Measurements from ENCODE around the gene ASCL3. TPM values are rescaled to one million over a fixed set of nuclear protein-coding genes. Genes with fewer than 3 reads are reported as not detected.
A peak's percentile ranks its signal among the peaks of the same experiment; 100 is the strongest.

Gene ASCL3
- total RNA-seq, 2 donors from 2014 or later: not detected

DNA sequence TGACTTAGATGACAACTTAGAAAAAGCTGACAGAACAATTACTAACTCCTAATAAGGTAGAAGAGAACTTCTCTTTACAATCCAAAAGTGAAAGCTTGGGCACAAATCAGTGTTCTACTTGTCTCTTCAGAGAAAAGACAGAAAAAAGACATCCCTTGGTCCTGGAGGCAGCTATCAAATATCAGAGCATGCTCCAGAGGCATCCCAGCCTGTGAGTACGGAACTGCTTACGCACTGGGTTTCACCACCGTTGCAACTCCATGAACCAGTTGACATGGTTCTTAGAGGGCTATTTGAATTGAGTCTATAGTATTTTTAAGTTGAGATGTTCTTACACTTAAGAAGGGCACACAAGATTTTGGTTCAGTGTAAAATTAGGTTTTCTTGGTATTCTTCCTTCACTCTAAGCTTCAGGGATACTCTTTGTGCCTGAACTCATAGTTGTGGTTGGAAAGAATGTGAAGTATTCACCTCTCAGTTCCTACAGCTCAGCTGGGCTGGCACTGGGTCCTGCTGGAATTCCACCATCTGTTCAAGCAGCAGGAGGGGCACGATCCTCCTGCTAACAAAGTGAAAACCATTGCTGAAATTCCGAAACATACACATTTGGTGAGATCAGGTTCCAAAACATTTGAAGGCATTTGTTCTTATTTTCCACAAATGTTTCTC lies 25.5 kb downstream of the ASCL3 start:
- peak overlapping the region; percentile 54 for H3K4me3 ChIP-seq
- peaks cover 14 to 55% of the 10 kb centered on the region in 2 donors for H3K4me1 ChIP-seq (ENCODE audit: control insufficient read depth in 1 of 2, low read depth in 2 of 2)

DNA sequence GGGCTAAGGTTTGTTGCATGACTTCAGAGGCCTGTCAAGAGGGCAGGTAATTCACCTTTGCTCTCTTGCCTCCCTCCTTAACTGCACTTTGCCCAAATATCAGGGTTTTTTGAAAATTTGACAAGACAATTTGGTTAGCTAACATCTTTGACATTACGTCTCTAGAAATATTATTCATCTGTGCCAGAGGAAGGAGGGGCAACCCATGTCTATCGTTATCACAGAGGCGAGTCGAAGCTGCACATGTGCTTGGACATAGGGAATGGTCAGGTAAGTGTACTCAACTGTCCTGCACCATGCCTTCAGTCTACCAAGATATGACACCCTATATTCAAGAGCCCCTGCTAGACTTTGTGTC lies 28.2 kb downstream of the ASCL3 start:
- H3K4me1 ChIP-seq (ENCODE audit: control insufficient read depth in 1 of 2, low read depth in 2 of 2): peaks cover 19 to 59% of the 10 kb centered on the region in 2 donors
- H3K27ac ChIP-seq: peak overlapping the region; percentile 53 to 66
- H3K9me3 ChIP-seq: no peaks in the 10 kb centered on the region
- no peaks in the 10 kb centered on the region for H3K27me3 ChIP-seq (replicated peaks; ENCODE audit: insufficient read depth)
- no peak for DNase-seq (ENCODE audit: low spot score)
- TF ChIP-seq, protein P1, sequence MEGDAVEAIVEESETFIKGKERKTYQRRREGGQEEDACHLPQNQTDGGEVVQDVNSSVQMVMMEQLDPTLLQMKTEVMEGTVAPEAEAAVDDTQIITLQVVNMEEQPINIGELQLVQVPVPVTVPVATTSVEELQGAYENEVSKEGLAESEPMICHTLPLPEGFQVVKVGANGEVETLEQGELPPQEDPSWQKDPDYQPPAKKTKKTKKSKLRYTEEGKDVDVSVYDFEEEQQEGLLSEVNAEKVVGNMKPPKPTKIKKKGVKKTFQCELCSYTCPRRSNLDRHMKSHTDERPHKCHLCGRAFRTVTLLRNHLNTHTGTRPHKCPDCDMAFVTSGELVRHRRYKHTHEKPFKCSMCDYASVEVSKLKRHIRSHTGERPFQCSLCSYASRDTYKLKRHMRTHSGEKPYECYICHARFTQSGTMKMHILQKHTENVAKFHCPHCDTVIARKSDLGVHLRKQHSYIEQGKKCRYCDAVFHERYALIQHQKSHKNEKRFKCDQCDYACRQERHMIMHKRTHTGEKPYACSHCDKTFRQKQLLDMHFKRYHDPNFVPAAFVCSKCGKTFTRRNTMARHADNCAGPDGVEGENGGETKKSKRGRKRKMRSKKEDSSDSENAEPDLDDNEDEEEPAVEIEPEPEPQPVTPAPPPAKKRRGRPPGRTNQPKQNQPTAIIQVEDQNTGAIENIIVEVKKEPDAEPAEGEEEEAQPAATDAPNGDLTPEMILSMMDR (IDR thresholded peaks at IDR 0.05): no peak
- H3K4me3 ChIP-seq: peak overlapping the region; percentile 58
- H3K36me3 ChIP-seq: peaks cover 4% of the 10 kb centered on the region
- ATAC-seq (ENCODE audit: insufficient number of reproducible peaks, low FRiP score, low read depth): no peak

More for the DNA sequence above, 25.5 kb downstream of the ASCL3 start:
- DNase-seq (ENCODE audit: low spot score) (no peak), ATAC-seq (ENCODE audit: insufficient number of reproducible peaks, low FRiP score, low read depth) (peak; percentile 70)
- Histone ChIP-seq H3K27ac (peak overlapping the region; percentile 64 to 76), H3K9me3 (no peaks in the 10 kb centered on the region), H3K36me3 (peaks cover 22% of the 10 kb centered on the region), H3K27me3 (replicated peaks; ENCODE audit: insufficient read depth) (no peaks in the 10 kb centered on the region)
- TF ChIP-seq, protein P1 (IDR thresholded peaks at IDR 0.05): no peak

DNA sequence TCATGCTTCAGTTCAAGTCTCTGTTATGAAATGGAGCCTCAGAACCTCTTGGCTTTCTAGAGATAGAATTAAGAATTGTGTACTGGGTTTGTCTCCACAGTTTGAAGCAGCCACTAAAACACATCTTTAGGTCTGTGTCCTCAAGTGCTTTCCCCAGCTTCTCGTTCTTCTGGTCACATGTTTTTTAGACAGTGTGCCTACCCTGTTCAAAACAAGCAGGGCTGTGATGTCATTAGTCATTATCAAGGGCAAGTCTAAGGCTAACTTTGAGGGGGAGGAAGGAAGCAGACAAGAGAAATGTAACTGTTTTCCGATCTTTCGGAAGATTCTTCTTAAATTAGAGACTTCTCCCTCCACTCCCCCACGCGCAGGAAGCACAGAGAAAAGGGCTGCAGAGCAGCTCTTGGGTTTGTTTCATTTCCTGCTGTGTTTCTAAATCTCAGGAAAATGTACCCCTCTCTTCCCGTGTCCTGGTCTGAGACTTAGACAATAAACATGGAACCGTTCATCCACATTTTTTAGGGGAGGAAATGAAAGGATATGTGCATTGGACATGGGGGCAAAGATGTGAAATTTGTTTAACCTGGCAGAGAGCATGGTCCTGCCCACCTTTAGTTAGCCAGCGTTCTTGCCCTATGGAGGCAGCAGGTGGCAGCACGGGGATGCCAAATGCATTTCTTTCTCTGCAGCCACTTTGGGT lies 28.7 kb downstream of the ASCL3 start:
- H3K27ac ChIP-seq: peak overlapping the region; percentile 53 to 66
- no peaks in the 10 kb centered on the region for H3K9me3 ChIP-seq
- peaks cover 20 to 59% of the 10 kb centered on the region in 2 donors for H3K4me1 ChIP-seq (ENCODE audit: control insufficient read depth in 1 of 2, low read depth in 2 of 2)
- ATAC-seq (ENCODE audit: insufficient number of reproducible peaks, low FRiP score, low read depth) (no peak), DNase-seq (ENCODE audit: low spot score) (no peak)
- no peaks in the 10 kb centered on the region for H3K27me3 ChIP-seq (replicated peaks; ENCODE audit: insufficient read depth)
- TF ChIP-seq, protein P1 (IDR thresholded peaks at IDR 0.05): peak; percentile 53
- peak overlapping the region; percentile 58 for H3K4me3 ChIP-seq
- no peaks in the 10 kb centered on the region for H3K36me3 ChIP-seq

DNA sequence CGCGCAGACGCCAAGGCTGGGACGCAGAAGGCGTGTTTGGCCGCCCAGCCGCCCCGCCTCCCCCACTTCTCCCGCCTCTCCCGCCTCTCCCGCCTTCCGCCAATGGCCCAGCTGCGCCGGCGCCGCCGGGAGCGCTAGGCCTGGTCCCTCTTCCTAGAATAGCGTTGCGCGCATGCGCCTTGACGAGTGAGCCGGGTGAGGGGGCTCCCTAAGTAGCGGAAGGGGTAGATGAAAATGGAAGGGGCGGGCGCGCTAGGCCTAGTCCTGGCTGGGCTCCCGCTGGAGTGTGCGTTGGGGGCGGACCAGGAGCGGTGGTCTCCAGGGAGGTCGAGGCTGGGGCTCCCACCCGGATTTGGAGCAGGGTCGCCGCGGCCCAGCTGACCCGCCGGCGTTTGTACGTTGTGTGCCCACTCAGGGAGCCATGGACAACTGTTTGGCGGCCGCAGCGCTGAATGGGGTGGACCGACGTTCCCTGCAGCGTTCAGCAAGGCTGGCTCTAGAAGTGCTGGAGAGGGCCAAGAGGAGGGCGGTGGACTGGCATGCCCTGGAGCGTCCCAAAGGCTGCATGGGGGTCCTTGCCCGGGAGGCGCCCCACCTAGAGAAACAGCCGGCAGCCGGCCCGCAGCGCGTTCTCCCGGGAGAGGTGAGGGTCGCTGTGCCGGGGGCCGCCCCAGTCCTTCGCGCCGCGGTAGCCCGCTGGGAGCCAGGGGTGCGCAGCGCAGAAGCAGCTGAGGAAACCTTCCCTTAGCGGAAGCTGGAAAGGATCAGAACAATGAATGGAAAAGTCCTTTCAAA lies 31.6 kb downstream of the ASCL3 start, which contains the start of gene AKIP1:
Gene AKIP1 (plus strand): TSS at position 161 of the 795 bp plus-strand sequence. CDS start 261 bp downstream, at position 422.
- TF ChIP-seq, protein P1 (IDR thresholded peaks at IDR 0.05): no peak
- Histone ChIP-seq H3K27ac (peak within 1 kb of the TSS; percentile 85 to 93), H3K4me1 (ENCODE audit: control insufficient read depth in 1 of 2, low read depth in 2 of 2) (peaks cover 11 to 37% of the 10 kb centered on the region in 2 donors), H3K4me3 (peak within 1 kb of the TSS; percentile 78), H3K9me3 (no peaks in the 10 kb centered on the region), H3K36me3 (no peaks in the 10 kb centered on the region), H3K27me3 (replicated peaks; ENCODE audit: insufficient read depth) (no peaks in the 10 kb centered on the region)
- DNase-seq (ENCODE audit: low spot score) (peak; percentile 86), ATAC-seq (ENCODE audit: insufficient number of reproducible peaks, low FRiP score, low read depth) (peak; percentile 56)

DNA sequence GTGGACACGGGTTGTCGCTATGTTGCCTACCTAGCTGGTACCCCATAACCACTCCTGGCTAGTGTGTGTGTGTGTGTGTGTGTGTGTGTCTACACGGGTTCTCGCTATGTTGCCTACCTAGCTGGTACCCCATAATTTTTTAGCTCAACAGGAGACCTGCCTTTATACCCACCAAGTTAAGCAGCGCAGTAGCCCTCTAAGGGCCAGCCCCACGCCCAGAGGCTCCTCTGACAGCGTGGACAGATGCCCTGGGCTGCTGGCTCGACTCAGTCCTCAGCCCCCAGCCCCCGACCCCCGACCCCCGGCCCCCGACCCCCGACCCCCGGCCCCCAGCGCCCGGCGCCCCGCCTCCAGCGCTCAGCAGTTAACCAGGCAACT lies 32.2 kb downstream of the ASCL3 start:
- Histone ChIP-seq H3K27me3 (replicated peaks; ENCODE audit: insufficient read depth) (no peaks in the 10 kb centered on the region), H3K4me3 (peak overlapping the region; percentile 78), H3K27ac (no peak overlapping the region), H3K9me3 (no peaks in the 10 kb centered on the region), H3K36me3 (no peaks in the 10 kb centered on the region), H3K4me1 (ENCODE audit: control insufficient read depth in 1 of 2, low read depth in 2 of 2) (peaks cover 11 to 34% of the 10 kb centered on the region in 2 donors)
- TF ChIP-seq, protein P1 (IDR thresholded peaks at IDR 0.05): no peak
- ATAC-seq (ENCODE audit: insufficient number of reproducible peaks, low FRiP score, low read depth): no peak
- no peak for DNase-seq (ENCODE audit: low spot score)

All from thoracic aorta (tissue), 2 donors.